ENCODE results near the gene TEFM.

Gene TEFM

DNA sequence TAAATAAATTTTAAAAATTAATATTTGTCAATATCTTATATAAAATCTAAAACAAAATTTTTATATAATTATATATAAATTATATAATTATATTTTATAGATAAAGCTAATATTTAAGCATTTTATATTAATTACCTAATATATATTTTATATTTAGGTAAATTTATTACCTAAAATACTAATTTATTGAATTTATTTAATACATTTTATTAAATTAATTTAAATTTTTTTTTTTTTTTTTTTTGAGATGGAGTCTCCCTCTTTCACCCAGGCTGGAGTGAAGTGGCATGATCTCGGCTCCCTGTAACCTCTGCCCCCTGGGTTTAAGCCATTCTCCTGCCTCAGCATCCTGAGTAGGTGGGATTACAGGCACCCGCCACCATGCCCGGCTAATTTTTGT is 51.9 kb downstream of the TEFM start:
- no peak for TF ChIP-seq POLR2AphosphoS5 (IDR thresholded peaks at IDR 0.05; ENCODE audit: low read depth, low read length)
- no peak for TF ChIP-seq SIN3A (IDR thresholded peaks at IDR 0.05; ENCODE audit: borderline replicate concordance, insufficient read depth, low read length)
- TF ChIP-seq FOXP2 (optimal IDR thresholded peaks at IDR 0.05; ENCODE audit: borderline replicate concordance, extremely low read depth, extremely low read length, insufficient read depth), result no peak
- TF ChIP-seq TAF1 (IDR thresholded peaks at IDR 0.05; ENCODE audit: borderline replicate concordance, insufficient read depth, low read length), result no peak
- TF ChIP-seq, protein P1, sequence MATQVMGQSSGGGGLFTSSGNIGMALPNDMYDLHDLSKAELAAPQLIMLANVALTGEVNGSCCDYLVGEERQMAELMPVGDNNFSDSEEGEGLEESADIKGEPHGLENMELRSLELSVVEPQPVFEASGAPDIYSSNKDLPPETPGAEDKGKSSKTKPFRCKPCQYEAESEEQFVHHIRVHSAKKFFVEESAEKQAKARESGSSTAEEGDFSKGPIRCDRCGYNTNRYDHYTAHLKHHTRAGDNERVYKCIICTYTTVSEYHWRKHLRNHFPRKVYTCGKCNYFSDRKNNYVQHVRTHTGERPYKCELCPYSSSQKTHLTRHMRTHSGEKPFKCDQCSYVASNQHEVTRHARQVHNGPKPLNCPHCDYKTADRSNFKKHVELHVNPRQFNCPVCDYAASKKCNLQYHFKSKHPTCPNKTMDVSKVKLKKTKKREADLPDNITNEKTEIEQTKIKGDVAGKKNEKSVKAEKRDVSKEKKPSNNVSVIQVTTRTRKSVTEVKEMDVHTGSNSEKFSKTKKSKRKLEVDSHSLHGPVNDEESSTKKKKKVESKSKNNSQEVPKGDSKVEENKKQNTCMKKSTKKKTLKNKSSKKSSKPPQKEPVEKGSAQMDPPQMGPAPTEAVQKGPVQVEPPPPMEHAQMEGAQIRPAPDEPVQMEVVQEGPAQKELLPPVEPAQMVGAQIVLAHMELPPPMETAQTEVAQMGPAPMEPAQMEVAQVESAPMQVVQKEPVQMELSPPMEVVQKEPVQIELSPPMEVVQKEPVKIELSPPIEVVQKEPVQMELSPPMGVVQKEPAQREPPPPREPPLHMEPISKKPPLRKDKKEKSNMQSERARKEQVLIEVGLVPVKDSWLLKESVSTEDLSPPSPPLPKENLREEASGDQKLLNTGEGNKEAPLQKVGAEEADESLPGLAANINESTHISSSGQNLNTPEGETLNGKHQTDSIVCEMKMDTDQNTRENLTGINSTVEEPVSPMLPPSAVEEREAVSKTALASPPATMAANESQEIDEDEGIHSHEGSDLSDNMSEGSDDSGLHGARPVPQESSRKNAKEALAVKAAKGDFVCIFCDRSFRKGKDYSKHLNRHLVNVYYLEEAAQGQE (IDR thresholded peaks at IDR 0.05; ENCODE audit: insufficient read depth in 1 of 2, low read depth in 2 of 2, low read length in 2 of 2), result no peak
